ENCODE measurements around the gene IFITM10.

IFITM10 gene

GRCh38 chr11:1736447-1736992, 13.9 kb downstream of the IFITM10 start:
- no peak for DNase-seq

- DNase-seq, result no peak
Observed at GRCh38 chr11:1735271-1735670, 15.1 kb downstream of the IFITM10 start.

- no peak for DNase-seq
Observed at GRCh38 chr11:1734641-1735081, 15.7 kb downstream of the IFITM10 start.

- DNase-seq, result no peak
Observed at GRCh38 chr11:1733716-1734640, 16.4 kb downstream of the IFITM10 start.

- no peak for DNase-seq
Observed at GRCh38 chr11:1733009-1733715, 17.2 kb downstream of the IFITM10 start.

- DNase-seq, result no peak
Observed at GRCh38 chr11:1732418-1733008, 17.9 kb downstream of the IFITM10 start.

- no peak for DNase-seq
Observed at GRCh38 chr11:1731451-1732059, 18.8 kb downstream of the IFITM10 start.

GRCh38 chr11:1730059-1730629, 20.3 kb downstream of the IFITM10 start:
- DNase-seq, result no peak

GRCh38 chr11:1729692-1730011, 20.7 kb downstream of the IFITM10 start:
- no peak for DNase-seq

- DNase-seq, result peak; percentile 52
Observed at GRCh38 chr11:1728931-1729691, 21.3 kb downstream of the IFITM10 start.

- peak; percentile 20 for DNase-seq
Observed at GRCh38 chr11:1728301-1728700, 22.1 kb downstream of the IFITM10 start.

- DNase-seq, result peak; percentile 20
Observed at GRCh38 chr11:1727861-1728260, 22.5 kb downstream of the IFITM10 start.

GRCh38 chr11:1727096-1727690, 23.2 kb downstream of the IFITM10 start:
- no peak for DNase-seq

GRCh38 chr11:1719781-1720180, 30.6 kb downstream of the IFITM10 start:
- DNase-seq, result no peak

GRCh38 chr11:1718326-1718725, 32.1 kb downstream of the IFITM10 start:
- DNase-seq, result no peak

- no peak for DNase-seq
Observed at GRCh38 chr11:1717745-1718144, 32.6 kb downstream of the IFITM10 start.

GRCh38 chr11:1714908-1715885, 35.2 kb downstream of the IFITM10 start:
- DNase-seq, result no peak

GRCh38 chr11:1708716-1709115, 41.7 kb downstream of the IFITM10 start:
- DNase-seq, result no peak

- no peak for DNase-seq
Observed at GRCh38 chr11:1707751-1708150, 42.6 kb downstream of the IFITM10 start.
